GM06990 (cell line): ENCODE data around the gene CTDP1.

Source experiments
- DNase-seq: peaks from one replicate; pipeline ENCODE4 v3.0.0-alpha.2; 2011; ENCODE audit not compliant: insufficient read length; ENCODE audit errors: extremely low read depth
- H3K27me3 ChIP-seq: replicated peaks from 2 replicates; pipeline ENCODE4 v1.6.0; 2011; ENCODE audit warnings: low read length; ENCODE audit not compliant: control insufficient read depth, insufficient read depth
- H3K36me3 ChIP-seq: 2 replicates; pipeline ENCODE4 v1.5.1; 2011; ENCODE audit warnings: low read length; ENCODE audit not compliant: control insufficient read depth, insufficient read depth
- H3K4me3 ChIP-seq: replicated peaks from 2 replicates; pipeline ENCODE4 v1.5.1; 2011; ENCODE audit warnings: low read depth, mild to moderate bottlenecking, control low read depth, low read length
- CTCF ChIP-seq: IDR thresholded peaks from 2 replicates; pipeline ENCODE4 v1.5.1; 2011; ENCODE audit warnings: low read length, control low read depth, mild to moderate bottlenecking, inconsistent platforms; ENCODE audit not compliant: insufficient read depth, poor library complexity, severe bottlenecking

The CTDP1 gene

GRCh38 chr18:79639072-79639829 is 40.4 kb upstream of the CTDP1 start:
- Histone ChIP-seq H3K36me3 (no peaks in the 10 kb centered on the region), H3K4me3 (no peak overlapping the region), H3K27me3 (no peaks in the 10 kb centered on the region)
- DNase-seq: no peak
- TF ChIP-seq CTCF: no peak

GRCh38 chr18:79640064-79640672 is 39.4 kb upstream of the CTDP1 start:
- no peaks in the 10 kb centered on the region for H3K27me3 ChIP-seq
- no peak for DNase-seq

GRCh38 chr18:79640875-79641274 is 38.7 kb upstream of the CTDP1 start:
- TF ChIP-seq CTCF: no peak
- Histone ChIP-seq H3K36me3 (no peaks in the 10 kb centered on the region), H3K4me3 (no peak overlapping the region), H3K27me3 (no peaks in the 10 kb centered on the region)
- DNase-seq: no peak

More at GRCh38 chr18:79640064-79640672, 39.4 kb upstream of the CTDP1 start:
- H3K4me3 ChIP-seq: no peak overlapping the region
- no peaks in the 10 kb centered on the region for H3K36me3 ChIP-seq
- TF ChIP-seq CTCF: no peak

- no peaks in the 10 kb centered on the region for H3K27me3 ChIP-seq
- TF ChIP-seq CTCF: no peak
Observed at GRCh38 chr18:79641722-79642497, 37.7 kb upstream of the CTDP1 start.

GRCh38 chr18:79642626-79643025 is 37.0 kb upstream of the CTDP1 start:
- TF ChIP-seq CTCF: no peak
- no peaks in the 10 kb centered on the region for H3K27me3 ChIP-seq
- no peaks in the 10 kb centered on the region for H3K36me3 ChIP-seq
- no peak for DNase-seq
- H3K4me3 ChIP-seq: no peak overlapping the region

More at GRCh38 chr18:79641722-79642497, 37.7 kb upstream of the CTDP1 start:
- DNase-seq: no peak
- Histone ChIP-seq H3K4me3 (no peak overlapping the region), H3K36me3 (no peaks in the 10 kb centered on the region)
